Astrocyte (in vitro differentiated cells and primary cell): ENCODE data around the gene CDH23.

ENCODE experiments used
- EZH2 ChIP-seq: IDR thresholded peaks from 2 replicates; pipeline ENCODE4 v1.6.1; 2012; ENCODE audit warnings: mild to moderate bottlenecking, low read length, inconsistent platforms; ENCODE audit not compliant: insufficient read depth
- TF ChIP-seq, protein P1 (sequence below): IDR thresholded peaks from 2 replicates; pipeline ENCODE4 v1.5.1; 2011; ENCODE audit warnings: low read depth, mild to moderate bottlenecking, inconsistent platforms, low read length, moderate library complexity; ENCODE audit not compliant: insufficient read depth

DNA sequence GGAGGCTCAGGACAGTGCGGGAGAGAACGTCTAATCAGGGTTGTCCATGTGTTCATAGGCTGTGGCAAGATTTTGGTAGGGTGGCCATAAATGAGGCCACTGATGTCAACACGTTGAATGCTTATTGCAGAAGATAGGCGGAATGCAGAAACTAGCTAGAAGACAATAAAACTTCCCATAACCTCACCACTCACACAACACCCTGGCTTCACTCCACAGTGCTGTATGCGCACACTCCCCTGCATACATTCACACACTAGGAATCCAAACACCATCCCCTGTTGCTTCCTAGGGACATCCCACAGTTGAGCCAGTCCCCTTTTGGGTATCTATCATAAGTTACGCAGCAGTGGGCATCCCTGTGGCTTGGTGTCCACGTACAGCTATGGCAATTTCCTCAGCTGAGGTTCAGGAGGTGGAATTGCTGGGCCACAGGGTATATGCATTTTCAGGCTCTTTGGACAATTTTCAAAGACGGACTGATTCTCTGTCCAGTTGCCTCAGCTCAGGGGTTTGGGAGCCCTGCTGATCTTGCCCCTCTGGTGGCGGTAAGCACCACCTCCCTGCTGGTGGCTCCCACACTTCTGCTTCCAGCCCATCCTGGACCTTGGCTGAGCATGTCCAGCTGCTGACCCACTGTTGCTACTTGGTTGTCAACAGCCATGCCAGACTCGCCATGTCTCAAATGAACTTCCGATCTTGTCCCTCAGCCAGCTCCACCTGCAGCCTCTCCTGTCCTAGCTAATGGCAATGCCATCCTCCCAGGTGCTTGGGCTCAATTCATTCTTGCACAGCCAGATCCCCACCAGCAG is 36.4 kb downstream of the CDH23 start:
- TF ChIP-seq, protein P1, sequence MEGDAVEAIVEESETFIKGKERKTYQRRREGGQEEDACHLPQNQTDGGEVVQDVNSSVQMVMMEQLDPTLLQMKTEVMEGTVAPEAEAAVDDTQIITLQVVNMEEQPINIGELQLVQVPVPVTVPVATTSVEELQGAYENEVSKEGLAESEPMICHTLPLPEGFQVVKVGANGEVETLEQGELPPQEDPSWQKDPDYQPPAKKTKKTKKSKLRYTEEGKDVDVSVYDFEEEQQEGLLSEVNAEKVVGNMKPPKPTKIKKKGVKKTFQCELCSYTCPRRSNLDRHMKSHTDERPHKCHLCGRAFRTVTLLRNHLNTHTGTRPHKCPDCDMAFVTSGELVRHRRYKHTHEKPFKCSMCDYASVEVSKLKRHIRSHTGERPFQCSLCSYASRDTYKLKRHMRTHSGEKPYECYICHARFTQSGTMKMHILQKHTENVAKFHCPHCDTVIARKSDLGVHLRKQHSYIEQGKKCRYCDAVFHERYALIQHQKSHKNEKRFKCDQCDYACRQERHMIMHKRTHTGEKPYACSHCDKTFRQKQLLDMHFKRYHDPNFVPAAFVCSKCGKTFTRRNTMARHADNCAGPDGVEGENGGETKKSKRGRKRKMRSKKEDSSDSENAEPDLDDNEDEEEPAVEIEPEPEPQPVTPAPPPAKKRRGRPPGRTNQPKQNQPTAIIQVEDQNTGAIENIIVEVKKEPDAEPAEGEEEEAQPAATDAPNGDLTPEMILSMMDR: no peak
- TF ChIP-seq EZH2: no peak
